ENCODE results near the gene HERPUD2. TPM values are rescaled to one million over a fixed set of nuclear protein-coding genes. Genes with fewer than 3 reads are reported as not detected.
"Not testable (repeated sequence)": the region's sequence is repeated elsewhere in the genome, so short reads cannot be mapped to it uniquely, and the experiment has no call there.

Gene HERPUD2
- total RNA-seq, 1 donor from 2014 or later = 24.6 TPM

DNA sequence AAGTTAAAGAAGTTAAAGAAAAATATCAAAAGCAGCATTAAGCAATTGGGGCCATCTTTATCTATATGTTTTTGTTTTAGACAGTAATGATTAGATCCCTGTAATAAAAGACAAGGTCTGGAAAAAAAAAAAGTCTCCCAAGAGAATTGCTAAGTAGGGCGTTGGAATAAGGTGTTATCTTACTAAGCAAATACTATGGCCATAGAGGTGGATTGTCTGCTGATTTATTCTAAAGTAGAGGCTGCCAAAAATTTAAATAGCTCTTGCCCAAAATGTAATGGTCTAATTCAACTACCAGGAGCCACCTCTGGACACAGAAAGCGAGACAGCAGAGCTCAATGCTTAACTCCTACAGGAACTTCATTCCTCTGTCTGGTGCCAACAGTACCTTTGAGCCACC lies 71.6 kb downstream of the HERPUD2 start:
- DNase-seq (ENCODE audit: low read depth) = no peak

DNA sequence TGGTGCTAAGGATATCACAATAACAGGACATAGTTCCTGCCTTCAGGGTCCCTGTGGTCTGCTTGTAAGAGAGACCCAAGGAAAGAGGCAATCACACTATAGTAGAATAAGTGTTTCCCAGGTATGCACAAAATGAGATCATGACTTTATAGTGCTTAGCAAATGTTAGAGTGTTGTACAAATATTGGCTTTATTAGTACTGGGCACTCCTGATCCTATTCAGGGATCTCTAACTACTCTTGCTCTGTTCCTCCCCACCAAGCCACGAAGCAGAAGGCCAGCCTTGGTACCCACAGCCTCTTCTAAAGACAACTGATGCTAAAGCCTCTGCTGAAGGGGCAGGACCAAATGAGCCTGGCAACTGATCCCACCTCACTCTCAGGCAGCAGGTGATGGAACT lies 75.1 kb downstream of the HERPUD2 start:
- no peak for DNase-seq (ENCODE audit: low read depth)

DNA sequence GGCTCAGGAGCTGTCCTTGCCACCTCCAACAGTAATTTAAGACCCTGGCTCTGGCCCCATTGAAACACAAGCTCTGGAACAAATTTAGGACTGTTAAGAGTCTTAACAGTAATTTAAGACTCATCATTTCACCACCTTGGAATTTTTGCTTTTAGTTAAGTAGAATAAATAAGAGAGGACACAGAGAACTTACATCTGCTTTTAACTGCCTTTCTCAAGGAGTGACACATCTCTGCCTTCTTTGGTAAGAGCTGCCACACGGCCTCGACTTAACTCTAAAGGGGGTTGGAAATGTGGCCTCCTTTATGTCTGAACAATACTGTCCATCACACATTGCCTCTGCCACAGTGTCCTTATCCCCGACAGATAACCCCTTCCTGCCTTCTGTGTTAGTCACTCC lies 77.9 kb downstream of the HERPUD2 start:
- DNase-seq (ENCODE audit: low read depth) = peak; percentile 37

DNA sequence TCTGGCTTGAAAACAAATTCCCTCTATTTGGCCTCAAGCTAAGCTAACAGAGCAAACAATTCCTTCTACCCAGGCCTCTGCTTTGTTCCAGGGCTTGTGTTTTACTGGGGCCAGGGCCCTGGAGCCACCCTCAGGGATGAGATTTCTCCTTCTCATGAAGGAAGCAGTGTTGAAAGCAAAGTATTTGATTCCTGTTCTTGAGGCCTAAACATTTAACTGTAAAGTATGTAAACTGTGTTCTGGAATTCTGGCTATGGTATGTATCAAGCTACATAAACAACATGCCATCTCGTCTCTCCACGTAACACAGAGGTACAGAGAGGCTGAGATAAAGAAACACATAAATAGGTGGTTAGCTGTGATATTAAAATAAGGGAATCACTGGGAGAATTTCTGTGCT lies 81.8 kb downstream of the HERPUD2 start:
- no peak for DNase-seq (ENCODE audit: low read depth)

DNA sequence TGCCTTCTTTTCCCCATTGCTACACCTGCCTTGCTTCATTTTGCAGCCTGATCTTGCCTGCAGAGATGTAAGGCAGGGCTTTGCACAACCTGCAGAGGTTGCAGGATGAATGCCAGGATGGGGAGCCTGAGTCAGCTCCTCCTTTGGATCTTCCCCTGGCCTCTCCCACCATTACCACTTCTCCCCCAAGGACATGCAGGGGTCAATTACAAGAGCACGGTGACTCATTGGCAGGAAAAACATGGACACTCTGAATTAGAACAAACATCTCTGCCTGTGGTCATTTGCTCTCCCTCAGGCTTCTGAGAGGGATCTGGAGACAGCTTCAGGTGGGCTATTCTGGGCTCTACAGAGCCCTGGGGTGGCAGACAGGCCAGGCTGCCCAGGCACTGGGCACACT lies 89.2 kb downstream of the HERPUD2 start:
- DNase-seq (ENCODE audit: low read depth) = peak; percentile 62

DNA sequence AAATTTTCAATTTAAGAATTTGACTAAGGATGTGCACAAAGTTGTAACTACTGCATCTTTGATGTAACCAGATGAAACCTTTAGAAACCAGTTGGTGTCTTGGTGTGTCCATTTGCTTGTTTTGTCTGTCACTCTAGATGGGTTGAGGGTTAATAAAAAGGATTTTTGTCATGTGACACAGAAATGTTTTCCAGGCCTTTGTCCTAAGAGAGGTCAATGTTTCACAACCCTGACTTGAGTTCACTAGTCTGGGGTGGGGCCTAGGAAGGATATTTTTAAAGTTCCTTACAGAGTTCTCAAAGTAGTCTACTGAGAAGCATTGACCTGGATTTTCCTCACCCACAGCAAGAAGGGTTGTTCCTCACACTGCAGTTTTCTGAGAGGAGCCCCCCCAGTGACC lies 90.3 kb downstream of the HERPUD2 start:
- no peak for DNase-seq (ENCODE audit: low read depth)

DNA sequence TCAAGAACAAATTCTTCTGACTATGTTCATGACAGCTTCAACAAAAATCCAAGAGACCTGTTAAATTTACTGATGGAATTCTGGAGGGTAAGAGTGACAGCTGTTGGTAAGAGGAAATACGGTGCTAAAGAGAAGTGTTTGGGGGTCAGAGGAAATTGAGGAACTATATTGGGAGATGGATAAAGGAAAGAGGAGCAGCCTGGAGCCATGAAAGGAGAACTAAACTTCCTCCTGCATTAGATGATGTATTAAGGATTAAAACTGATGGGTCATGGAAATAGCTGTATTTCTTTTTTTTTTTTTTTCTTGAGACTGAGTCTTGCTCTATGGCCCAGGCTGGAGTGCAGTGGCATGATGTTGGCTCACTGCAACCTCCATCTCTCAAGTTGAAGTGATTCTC lies 95.3 kb downstream of the HERPUD2 start:
- no peak for DNase-seq (ENCODE audit: low read depth)

DNA sequence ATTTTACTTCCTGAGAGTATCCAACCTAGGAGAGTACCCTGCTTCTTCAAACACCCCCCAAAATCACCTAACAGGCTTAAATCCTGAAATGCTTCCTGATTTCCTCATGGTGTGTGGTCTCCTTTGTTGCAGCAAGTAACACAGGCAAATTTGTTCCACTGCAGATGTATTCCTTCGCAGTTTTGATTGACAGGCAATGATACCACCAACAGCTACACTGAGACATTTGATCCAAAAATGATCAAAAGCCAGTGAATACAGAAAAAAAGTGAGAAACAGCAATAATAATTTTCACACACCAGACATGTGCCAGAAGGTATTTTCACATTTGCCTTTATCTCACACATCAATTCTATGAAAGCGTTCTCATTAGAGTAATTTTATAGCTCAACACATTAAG lies 95.9 kb downstream of the HERPUD2 start:
- DNase-seq (ENCODE audit: low read depth) = no peak

DNA sequence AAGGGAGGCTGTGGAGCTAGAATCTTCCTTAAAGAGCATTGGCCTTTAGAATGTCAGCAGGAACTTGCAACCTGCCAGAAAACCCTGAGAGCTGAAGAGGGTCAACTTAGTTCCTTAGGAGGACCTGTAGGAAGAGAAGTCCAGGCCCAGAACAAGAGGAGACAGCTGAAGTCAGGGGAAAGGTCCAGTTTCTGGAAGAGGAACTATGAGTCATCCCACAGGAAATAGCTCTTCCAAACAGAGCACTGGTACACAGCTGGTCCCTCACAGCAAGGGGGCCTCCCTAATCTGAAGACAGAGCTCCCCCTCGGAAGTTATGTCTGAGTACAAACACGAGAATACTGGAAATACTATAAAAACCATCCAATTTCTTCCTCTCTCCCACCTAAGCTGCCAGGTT lies 98.9 kb downstream of the HERPUD2 start:
- DNase-seq (ENCODE audit: low read depth) = peak; percentile 84

DNA sequence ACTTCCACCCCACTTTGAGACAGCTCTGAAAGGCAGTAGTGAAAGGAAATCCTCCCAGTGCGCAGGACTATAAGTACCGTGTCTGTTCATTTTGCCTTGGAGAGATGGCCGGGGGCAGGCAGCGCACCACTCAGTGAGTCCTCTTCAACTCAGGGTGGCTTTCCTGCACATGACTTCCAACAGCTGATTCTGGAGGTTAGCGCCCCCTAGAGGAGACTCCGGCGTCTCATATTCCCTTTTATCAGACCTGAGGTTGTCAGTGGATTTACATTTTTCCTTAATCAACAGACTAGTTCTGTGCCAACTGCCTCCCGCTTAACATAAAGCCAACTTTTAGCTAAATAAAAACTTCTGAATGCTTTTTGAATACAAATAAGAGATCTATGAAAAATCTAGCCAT lies 101.0 kb downstream of the HERPUD2 start:
- DNase-seq (ENCODE audit: low read depth) = no peak

DNA sequence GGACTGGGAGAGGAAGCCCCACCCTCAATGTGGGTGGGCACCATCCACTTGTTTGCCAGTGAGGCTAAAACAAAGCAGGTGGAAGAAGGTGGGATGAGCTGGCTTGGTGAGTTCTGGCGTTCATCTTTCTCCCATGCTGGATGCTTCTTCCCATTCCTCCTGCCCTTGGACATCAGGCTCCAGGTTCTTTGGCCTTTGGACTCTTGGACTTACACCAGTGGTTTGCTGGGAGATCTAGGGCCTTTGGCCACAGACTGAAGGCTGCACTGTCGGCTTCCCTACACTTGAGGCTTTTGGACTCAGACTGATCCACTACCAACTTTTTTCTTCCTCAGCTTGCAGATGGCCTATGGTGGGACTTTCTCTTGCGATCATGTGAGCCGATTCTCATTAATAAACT lies 106.3 kb downstream of the HERPUD2 start:
- DNase-seq (ENCODE audit: low read depth) = no peak

DNA sequence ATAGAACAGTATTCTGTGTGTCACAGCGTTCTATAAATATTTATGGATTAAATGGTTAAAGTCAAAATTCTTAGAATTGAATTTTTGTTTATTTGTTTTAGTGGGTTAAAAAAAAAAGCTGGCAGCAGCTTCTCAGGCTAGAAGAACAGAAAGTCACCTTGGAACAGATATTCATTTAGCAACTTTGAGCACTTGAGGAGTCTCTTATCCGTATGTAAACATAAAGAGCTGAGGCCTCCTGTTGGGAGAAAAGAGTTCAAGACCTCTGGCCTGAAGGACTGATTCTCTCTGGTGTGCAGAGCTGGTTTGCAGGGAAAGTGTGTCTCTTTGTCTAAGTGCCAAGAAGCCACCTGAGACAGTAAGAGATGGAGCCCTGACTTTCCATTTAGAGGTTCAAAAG lies 109.9 kb downstream of the HERPUD2 start:
- DNase-seq (ENCODE audit: low read depth) = no peak

DNA sequence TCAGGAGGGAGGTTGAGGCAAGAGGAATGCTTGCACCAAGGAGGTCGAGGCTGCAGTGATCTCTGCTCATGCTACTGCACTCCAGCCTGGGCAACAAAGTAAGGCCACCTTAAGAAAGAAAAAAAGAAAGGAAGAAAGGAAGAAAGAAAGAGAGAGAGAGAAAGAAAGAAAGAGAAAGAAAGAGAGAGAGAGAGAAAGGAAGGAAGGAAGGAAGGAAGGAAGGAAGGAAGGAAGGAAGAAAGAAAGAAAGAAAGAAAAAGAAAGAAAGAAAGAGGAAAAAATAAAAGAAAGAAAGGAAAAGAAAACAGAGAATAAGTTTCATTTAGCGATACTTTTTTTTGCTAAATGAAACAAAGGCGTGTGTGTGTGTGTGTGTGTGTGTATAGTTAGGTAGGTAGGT lies 110.4 kb downstream of the HERPUD2 start:
- not testable (repeated sequence) for DNase-seq (ENCODE audit: low read depth)

Other genes with a start within 250 kb of the HERPUD2 start
- gene SEPTIN7, start 105.9 kb upstream of the HERPUD2 start, total RNA-seq = 345 and 379 TPM in 2 replicates